HUES64 (cell line): ENCODE data around the gene TDRD12.
"Not testable (repeated sequence)": the region's sequence is repeated elsewhere in the genome, so short reads cannot be mapped to it uniquely, and the experiment has no call there.

ENCODE experiments used
- H3K27ac ChIP-seq: 2 replicates; pipeline ENCODE4 v1.7.0; 2013; ENCODE audit warnings: low read depth, low read length, inconsistent platforms
- H3K27me3 ChIP-seq: 2 replicates; pipeline ENCODE4 v1.6.1; 2013; ENCODE audit warnings: mild to moderate bottlenecking, low read length; ENCODE audit not compliant: insufficient read depth
- H3K36me3 ChIP-seq: 2 replicates; pipeline ENCODE4 v1.6.1; 2013; ENCODE audit warnings: mild to moderate bottlenecking, low read length; ENCODE audit not compliant: insufficient read depth
- H3K4me1 ChIP-seq: 2 replicates; pipeline ENCODE4 v1.6.1; 2013; ENCODE audit warnings: mild to moderate bottlenecking, low read length, moderate library complexity; ENCODE audit not compliant: insufficient read depth
- H3K4me3 ChIP-seq: 2 replicates; pipeline ENCODE4 v1.5.1; 2013; ENCODE audit warnings: mild to moderate bottlenecking, low read length, moderate library complexity
- H3K9ac ChIP-seq: 2 replicates; pipeline ENCODE4 v1.6.1; 2013; ENCODE audit warnings: mild to moderate bottlenecking, low read depth, low read length
- H3K9me3 ChIP-seq: 2 replicates; pipeline ENCODE4 v1.6.1; 2013; ENCODE audit warnings: low read depth, low read length; ENCODE audit not compliant: insufficient read depth
- WGBS: fragments of 150-250, 120-280 bp; methylation state at CpG from one replicate; pipeline ENCODE4 v1.1.7; 2013; ENCODE audit warnings: missing lambda C conversion rate; 5-methylcytosine and 5-hydroxymethylcytosine counted together

The TDRD12 gene

DNA sequence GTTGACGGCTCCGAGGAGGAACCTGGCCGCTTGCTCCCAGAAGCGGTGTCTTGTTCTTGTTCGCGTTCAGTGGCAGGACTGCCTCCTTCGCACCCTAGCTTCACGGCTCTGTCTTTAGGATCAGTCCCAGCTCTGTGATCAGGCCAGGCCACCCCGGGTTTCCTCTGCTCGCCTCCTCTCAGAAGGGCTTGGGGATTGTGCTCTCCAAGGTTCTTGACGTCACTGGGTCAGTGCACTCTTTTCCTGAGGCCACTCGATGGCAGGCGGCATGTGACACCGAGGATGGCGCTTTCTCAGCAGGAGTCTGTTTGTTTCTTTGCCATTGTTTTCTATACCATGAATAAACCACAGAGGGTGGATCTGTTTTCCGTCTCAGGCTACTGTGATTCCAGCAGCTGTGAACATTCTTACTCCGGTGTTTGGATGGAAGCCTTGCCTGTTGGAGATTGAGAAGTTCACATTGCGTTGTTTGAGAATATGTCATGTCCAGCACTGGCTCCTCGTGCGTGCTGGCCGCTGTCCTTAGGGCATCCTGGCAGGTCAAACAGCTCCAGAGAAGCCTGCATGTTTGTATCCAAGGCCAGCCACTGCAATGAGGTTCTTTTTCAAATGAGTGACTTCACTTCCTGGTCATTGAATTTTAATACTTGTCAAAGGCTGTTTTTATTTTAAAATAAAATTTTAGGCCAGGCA is 105.5 kb downstream of the TDRD12 start:
- Histone ChIP-seq H3K4me3 (no peak overlapping the region), H3K4me1 (peaks cover 11% of the 10 kb centered on the region), H3K27me3 (no peaks in the 10 kb centered on the region), H3K36me3 (no peaks in the 10 kb centered on the region), H3K9me3 (no peaks in the 10 kb centered on the region), H3K9ac (no peak overlapping the region), H3K27ac (no peak overlapping the region; the same call in 1 of the 2 replicates)
- 71% methylated on average over 21 of the region's 21 CpGs for WGBS

DNA sequence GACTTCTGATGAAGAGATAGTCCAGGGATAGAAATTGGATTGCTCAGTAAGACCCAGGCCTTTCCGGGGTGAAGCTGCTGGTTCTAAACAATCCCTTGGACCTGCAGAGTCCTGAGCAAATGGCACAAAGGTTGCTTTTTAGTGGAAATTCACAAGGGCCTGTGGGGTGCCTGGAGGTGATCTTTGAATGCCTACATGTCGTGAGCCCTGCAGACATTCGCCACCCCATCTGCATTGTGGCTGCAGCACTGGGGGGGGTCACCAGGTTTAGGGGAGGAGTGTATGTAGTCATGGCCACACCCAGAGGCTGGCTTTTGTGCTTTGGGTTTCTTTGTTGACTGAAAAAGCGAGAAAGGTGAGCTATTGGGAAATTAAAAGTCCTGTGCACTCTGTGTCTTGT is 108.6 kb downstream of the TDRD12 start:
- no peak overlapping the region for H3K9ac ChIP-seq
- H3K9me3 ChIP-seq, result no peaks in the 10 kb centered on the region
- 56% methylated on average over 4 of the region's 4 CpGs for WGBS
- H3K4me1 ChIP-seq, result peaks cover 11% of the 10 kb centered on the region
- H3K27ac ChIP-seq, result no peak overlapping the region
- H3K27me3 ChIP-seq, result no peaks in the 10 kb centered on the region
- H3K36me3 ChIP-seq, result no peaks in the 10 kb centered on the region
- no peak overlapping the region for H3K4me3 ChIP-seq

DNA sequence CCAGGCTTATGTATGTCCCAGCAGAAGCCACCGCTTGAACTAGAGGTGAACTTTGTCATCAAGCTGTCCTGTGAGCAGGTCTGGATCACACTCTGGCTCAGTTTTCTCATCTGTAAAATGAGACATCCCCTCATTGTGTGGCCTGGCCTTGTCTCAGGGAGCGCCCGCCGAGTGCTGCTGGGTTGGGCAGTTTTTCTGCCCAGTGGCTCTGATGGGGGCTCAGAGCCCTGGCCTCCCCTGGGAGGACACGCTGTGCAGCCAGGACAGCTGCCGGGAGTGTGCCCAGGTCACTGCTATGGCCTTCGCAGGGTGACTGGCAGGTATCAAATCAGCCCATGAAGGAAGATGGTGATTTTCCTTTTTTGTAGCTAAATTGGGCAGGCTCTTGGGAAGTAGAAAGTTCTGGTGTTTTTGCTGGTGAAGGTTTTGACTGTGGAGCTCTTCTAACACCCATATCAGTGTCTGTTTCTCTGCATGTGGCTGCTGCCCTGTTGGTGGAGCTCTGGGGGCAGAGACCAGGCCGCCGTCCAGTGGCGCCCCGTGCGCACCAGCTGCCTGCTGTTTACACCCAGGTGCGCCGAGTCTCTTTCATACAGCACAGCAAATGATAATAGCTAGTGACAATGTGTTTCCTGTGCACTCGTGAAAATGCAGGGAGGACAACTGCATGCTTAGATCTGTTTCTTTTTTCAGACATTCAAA is 109.2 kb downstream of the TDRD12 start:
- Histone ChIP-seq H3K36me3 (no peaks in the 10 kb centered on the region), H3K9me3 (no peaks in the 10 kb centered on the region), H3K27ac (no peak overlapping the region), H3K27me3 (no peaks in the 10 kb centered on the region), H3K4me3 (no peak overlapping the region), H3K4me1 (peaks cover 11% of the 10 kb centered on the region), H3K9ac (no peak overlapping the region)
- WGBS, result 91% methylated on average over 15 of the region's 15 CpGs

DNA sequence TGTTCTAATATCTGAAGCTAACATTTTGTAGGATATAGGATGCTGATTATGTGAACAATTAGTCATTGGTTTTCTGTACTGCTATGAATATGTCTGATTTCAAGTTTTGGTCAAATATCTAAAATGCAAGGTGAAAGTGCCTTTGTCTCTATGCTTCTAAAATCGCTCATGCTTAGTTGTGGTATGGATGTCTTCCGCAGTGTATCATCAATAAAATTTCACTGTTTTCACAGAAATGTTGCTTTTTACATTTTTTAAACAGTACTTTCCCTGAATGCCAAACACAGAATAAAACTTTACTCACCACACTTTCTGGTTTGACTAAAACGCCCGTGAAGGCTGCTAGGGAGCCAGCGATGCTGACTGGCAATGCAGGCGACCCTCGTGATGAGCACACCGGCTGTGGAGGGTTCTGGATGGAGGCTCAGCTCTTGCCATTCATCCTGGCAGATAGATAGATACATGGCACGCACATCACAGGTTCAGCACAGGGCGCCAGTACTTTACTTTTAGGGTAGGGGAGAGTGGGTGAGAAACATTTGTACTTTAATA is 109.9 kb downstream of the TDRD12 start:
- Histone ChIP-seq H3K9ac (no peak overlapping the region), H3K27ac (no peak overlapping the region), H3K36me3 (no peaks in the 10 kb centered on the region), H3K27me3 (no peaks in the 10 kb centered on the region), H3K9me3 (no peaks in the 10 kb centered on the region), H3K4me3 (no peak overlapping the region), H3K4me1 (peaks cover 11% of the 10 kb centered on the region)
- WGBS, result 95% methylated on average over 9 of the region's 10 CpGs

DNA sequence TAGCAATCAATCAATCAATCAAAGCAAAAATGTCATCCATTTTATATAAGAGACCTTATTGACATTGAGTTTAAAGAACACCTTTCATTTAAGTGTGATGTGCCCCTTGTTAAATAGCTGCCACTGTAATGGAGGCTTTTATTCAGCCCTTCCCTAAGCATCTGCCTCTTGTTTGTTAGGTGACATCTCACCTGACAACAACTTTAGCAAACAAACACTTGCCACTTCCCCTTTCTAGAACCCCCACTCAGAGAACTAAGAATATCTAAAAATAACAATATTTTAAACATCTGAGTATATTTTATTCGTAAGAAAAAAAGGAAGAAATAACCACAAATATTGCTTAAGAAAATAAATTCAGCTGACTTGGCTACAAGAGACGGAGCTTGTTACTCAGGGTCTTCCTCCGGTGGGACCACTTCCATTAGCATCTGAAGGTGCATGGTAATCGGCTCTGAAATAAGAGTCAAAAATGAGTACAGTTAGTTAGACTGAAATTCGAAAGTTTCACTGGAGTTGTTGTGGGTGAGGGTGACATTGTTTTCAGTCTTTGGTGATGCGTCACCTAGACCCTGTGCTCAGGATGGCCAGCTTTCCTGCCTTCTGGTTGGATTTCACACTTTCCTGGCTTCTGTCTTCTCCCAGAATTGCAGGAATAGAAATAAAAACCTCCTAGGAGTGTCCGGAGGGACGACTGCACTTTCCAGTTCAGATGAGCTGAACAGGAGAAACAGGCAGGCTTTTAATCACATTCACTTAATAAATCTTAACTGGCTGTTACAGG is 110.9 kb downstream of the TDRD12 start:
- peaks cover 5% of the 10 kb centered on the region for H3K4me1 ChIP-seq
- H3K4me3 ChIP-seq, result no peak overlapping the region
- H3K36me3 ChIP-seq, result no peaks in the 10 kb centered on the region
- no peak overlapping the region for H3K9ac ChIP-seq
- H3K9me3 ChIP-seq, result no peaks in the 10 kb centered on the region
- H3K27ac ChIP-seq, result no peak overlapping the region
- no peaks in the 10 kb centered on the region for H3K27me3 ChIP-seq
- WGBS, result 93% methylated on average over 7 of the region's 8 CpGs

DNA sequence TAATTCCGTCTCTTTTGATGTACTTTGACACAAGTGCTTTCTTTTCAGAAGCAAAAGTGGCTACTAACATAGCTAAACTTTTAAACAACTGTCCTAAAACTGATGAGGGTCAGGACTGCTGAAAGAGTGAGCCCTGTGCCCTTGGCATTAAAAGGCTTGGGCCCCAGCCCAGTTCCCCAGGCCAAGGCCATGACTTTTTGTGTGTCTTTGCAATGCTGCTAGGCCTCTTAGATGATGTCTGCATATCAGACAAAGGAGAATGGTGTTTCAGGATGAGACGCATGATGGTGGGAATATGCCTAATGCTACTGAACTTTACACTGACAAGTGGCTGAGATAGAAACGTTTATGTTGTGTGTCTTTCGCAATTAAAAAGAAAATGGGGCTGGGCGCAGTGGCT is 112.0 kb downstream of the TDRD12 start:
- Histone ChIP-seq H3K27ac (no peak overlapping the region), H3K9ac (no peak overlapping the region), H3K36me3 (no peaks in the 10 kb centered on the region), H3K9me3 (no peaks in the 10 kb centered on the region), H3K4me1 (peaks cover 5% of the 10 kb centered on the region), H3K4me3 (no peak overlapping the region), H3K27me3 (no peaks in the 10 kb centered on the region)
- 97% methylated on average over 5 of the region's 5 CpGs for WGBS

DNA sequence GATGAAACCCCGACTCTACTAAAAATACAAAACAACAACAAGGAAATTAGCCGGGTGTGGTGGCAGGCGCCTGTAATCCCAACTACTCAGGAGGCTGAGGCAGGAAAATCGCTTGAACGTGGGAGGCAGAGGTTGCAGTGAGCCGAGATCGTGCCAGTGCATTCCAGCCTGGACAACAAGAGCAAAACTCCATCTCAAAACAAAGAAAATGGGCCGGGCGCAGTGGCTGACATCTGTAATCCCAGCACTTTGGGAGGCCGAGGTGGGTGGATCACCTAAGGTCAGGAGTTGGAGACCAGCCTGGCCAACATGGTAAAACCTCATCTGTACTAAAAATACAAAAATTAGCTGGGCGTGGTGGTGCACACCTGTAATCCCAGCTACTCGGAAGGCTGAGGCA is 112.5 kb downstream of the TDRD12 start:
- H3K27me3 ChIP-seq, H3K4me3 ChIP-seq, H3K4me1 ChIP-seq, H3K36me3 ChIP-seq, H3K27ac ChIP-seq, H3K9me3 ChIP-seq, H3K9ac ChIP-seq: not testable (repeated sequence)
- WGBS, result 96% methylated on average over 12 of the region's 12 CpGs

DNA sequence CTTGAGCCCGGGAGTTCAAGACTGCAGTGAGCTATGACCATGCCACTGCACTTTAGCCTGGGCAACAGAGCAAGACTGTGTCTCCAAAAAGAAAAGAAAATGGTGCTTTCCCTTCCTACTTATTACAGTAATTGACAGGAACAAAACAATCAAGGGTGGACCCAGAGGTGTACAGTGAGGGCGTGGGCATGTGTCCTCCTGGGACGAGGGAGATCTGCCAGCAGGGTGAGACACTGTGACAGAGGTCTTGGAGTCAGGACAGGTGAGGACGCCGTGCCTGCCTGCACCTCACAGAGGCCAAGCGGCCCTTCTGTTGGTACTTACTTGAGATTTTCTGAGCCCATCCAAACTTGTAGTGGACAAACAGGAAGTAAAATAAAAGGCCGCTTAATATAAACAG is 113.3 kb downstream of the TDRD12 start:
- H3K27me3 ChIP-seq, H3K9ac ChIP-seq, H3K9me3 ChIP-seq, H3K27ac ChIP-seq, H3K36me3 ChIP-seq, H3K4me3 ChIP-seq, H3K4me1 ChIP-seq: not testable (repeated sequence)
- 96% methylated on average over 7 of the region's 7 CpGs for WGBS

DNA sequence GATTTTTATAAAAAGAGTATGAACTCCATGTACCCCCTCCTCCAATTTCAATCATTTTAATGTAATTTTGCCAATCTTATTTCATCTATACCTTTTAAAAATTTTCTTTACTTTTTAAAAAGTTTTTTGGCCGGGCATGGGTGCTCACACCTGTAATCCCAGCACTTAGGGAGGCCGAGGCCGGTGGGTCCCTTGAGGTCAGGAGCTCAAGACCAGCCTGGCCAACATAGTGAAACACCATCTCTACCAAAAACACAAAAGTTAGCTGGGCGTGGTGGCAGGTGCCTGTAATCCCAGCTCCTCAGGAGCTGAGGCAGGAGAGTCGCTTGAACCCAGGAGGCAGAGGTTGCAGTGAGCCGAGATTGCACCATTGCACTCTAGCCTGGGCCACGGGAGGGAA is 113.8 kb downstream of the TDRD12 start:
- 89% methylated on average over 6 of the region's 7 CpGs for WGBS
- not testable (repeated sequence) for H3K27me3 ChIP-seq, H3K36me3 ChIP-seq, H3K9ac ChIP-seq, H3K4me3 ChIP-seq, H3K9me3 ChIP-seq, H3K27ac ChIP-seq, H3K4me1 ChIP-seq

DNA sequence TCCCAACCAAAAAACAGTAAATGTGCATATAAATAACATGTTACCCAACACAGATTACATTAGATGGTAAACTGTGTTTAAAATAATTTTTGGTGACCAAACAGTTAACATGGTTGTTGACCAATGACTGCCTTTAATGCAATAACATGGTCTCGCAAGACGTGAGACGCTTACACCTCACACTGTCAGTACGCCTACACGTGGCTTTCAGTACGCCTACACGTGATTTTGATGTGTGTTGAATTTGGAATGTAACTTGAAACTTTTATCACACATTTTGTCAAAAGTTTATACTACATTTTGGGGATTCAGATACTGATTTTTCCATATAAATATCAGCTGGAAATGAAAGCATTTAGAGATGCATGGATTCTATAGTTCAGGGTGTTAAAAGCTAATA is 118.0 kb downstream of the TDRD12 start:
- Histone ChIP-seq H3K27ac (no peak overlapping the region), H3K36me3 (no peaks in the 10 kb centered on the region), H3K9me3 (no peaks in the 10 kb centered on the region), H3K27me3 (no peaks in the 10 kb centered on the region), H3K9ac (no peak overlapping the region), H3K4me1 (no peaks in the 10 kb centered on the region), H3K4me3 (no peak overlapping the region)
- WGBS, result 92% methylated on average over 5 of the region's 7 CpGs

DNA sequence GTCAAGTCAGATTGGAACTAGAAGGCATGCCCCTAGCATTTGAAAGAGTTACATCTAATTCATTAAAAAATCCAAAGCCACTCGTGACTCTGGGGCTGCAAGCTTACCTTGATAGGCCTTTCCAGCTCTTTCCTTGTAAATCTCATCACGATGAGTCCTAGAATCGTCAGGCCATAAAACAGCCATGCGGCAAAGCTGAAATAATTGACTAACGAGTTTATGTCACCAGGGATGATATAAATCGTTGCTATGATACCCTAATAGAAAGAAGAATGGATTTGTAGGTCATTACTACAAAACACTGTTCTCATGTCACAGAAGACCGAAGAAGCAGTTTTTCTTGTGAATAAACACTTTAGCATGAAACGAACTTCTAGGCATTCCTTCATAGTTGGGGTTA is 122.5 kb downstream of the TDRD12 start:
- Histone ChIP-seq H3K9ac (no peak overlapping the region), H3K27ac (no peak overlapping the region), H3K9me3 (peaks cover 8% of the 10 kb centered on the region; the same call in 1 of the 2 replicates), H3K4me1 (no peaks in the 10 kb centered on the region), H3K27me3 (no peaks in the 10 kb centered on the region), H3K4me3 (no peak overlapping the region), H3K36me3 (no peaks in the 10 kb centered on the region)
- WGBS, result 94% methylated on average over 8 of the region's 8 CpGs
